Peyer's patch (tissue), 4 donors: Measurements from ENCODE around the gene ATP12A. TPM values are rescaled to one million over a fixed set of nuclear protein-coding genes. Genes with fewer than 3 reads are reported as not detected.

ENCODE experiments used
- DNase-seq, 3 donors: peaks; one replicate each; pipeline ENCODE4 v3.0.0-alpha.2; 2017 to 2019
- H3K27ac ChIP-seq, 4 donors: fragments of 200-600 bp; sonication (generic); one replicate each; pipeline ENCODE4 v1.5.1; 2016 to 2019
- H3K27me3 ChIP-seq, 2 donors: fragments of 200-600 bp; sonication (generic); one replicate each; pipeline ENCODE4 v1.5.1; 2019
- H3K36me3 ChIP-seq, 3 donors: fragments of 200-600 bp; sonication (generic); one replicate each; pipeline ENCODE4 v1.5.1; 2016 to 2019
- H3K4me1 ChIP-seq, 4 donors: fragments of 200-600 bp; sonication (generic); one replicate each; pipeline ENCODE4 v1.5.1; 2016 to 2019
- H3K4me3 ChIP-seq, 4 donors: fragments of 200-600 bp; sonication (generic); 1 replicate in 3 of 4; 2 replicates in 1 of 4; pipeline ENCODE4 v1.5.1; 2016 to 2019; ENCODE audit warnings: mild to moderate bottlenecking in 1 of 4
- H3K9me3 ChIP-seq, 4 donors: fragments of 200-600 bp; sonication (generic); one replicate each; pipeline ENCODE4 v1.5.1; 2016 to 2019; ENCODE audit warnings: mild to moderate bottlenecking in 1 of 4
- CTCF ChIP-seq, 6 experiments: fragments of 450-650 bp in 4 of 6; fragments of 200-600 bp in 2 of 6; sonication (generic) in 1 of 6; IDR thresholded peaks; one replicate each; pipeline ENCODE4 v1.5.1; 2017 to 2019; ENCODE audit warnings: antibody characterized with exemption in 6 of 6, mild to moderate bottlenecking in 3 of 6, moderate library complexity in 1 of 6
- POLR2A ChIP-seq, 2 donors: fragments of 450-650 bp; IDR thresholded peaks; one replicate each; pipeline ENCODE4 v1.5.1; 2017; ENCODE audit warnings: antibody characterized with exemption in 2 of 2, mild to moderate bottlenecking in 2 of 2, moderate library complexity in 2 of 2
- total RNA-seq, 4 donors: library from RNA; depleted of rRNA; stranded (reverse); fragments of >200 nt; gene quantifications; one replicate each; pipeline ENCODE4 v1.1.0, GENCODE V29; 2016

Gene ATP12A
- total RNA-seq, 4 donors from 2014 or later, result not detected

GRCh38 chr13:24663089-24663395 is 17.2 kb upstream of the ATP12A start:
- no peak for DNase-seq
- peaks cover 0 to 16% (median 2%) of the 10 kb centered on the region in 4 donors for H3K4me1 ChIP-seq
- H3K9me3 ChIP-seq, result no peaks in the 10 kb centered on the region
- H3K27me3 ChIP-seq, result no peaks in the 10 kb centered on the region
- H3K27ac ChIP-seq, result peak overlapping the region in 2 of 4 donors; percentile 31 to 66
- no peak overlapping the region for H3K4me3 ChIP-seq
- TF ChIP-seq CTCF (IDR thresholded peaks at IDR 0.05) (no peak), POLR2A (IDR thresholded peaks at IDR 0.05) (no peak)
- no peaks in the 10 kb centered on the region for H3K36me3 ChIP-seq

- H3K4me3 ChIP-seq, result no peak overlapping the region
- H3K27ac ChIP-seq, result no peak overlapping the region
- H3K36me3 ChIP-seq, result no peaks in the 10 kb centered on the region
- no peaks in the 10 kb centered on the region for H3K9me3 ChIP-seq
- H3K27me3 ChIP-seq, result no peaks in the 10 kb centered on the region
- DNase-seq, result no peak
- TF ChIP-seq POLR2A (IDR thresholded peaks at IDR 0.05) (no peak), CTCF (IDR thresholded peaks at IDR 0.05) (no peak)
- H3K4me1 ChIP-seq, result peaks cover 0 to 16% (median 2%) of the 10 kb centered on the region in 4 donors
Observed at GRCh38 chr13:24663586-24663985, 16.6 kb upstream of the ATP12A start.

- peaks cover 0 to 9% (median under 1%) of the 10 kb centered on the region in 4 donors for H3K4me1 ChIP-seq
- no peaks in the 10 kb centered on the region for H3K9me3 ChIP-seq
- TF ChIP-seq CTCF (IDR thresholded peaks at IDR 0.05), result no peak
- no peak for TF ChIP-seq POLR2A (IDR thresholded peaks at IDR 0.05)
- H3K36me3 ChIP-seq, result no peaks in the 10 kb centered on the region
- no peak overlapping the region for H3K4me3 ChIP-seq
- no peak for DNase-seq
- H3K27ac ChIP-seq, result no peak overlapping the region
- no peaks in the 10 kb centered on the region for H3K27me3 ChIP-seq
Observed at GRCh38 chr13:24664726-24665409, 15.3 kb upstream of the ATP12A start.

GRCh38 chr13:24668511-24668910 is 11.7 kb upstream of the ATP12A start:
- H3K27me3 ChIP-seq, result no peaks in the 10 kb centered on the region
- no peaks in the 10 kb centered on the region for H3K9me3 ChIP-seq
- no peak overlapping the region for H3K4me3 ChIP-seq
- H3K4me1 ChIP-seq, result peaks cover 0 to 22% (median 0%) of the 10 kb centered on the region in 4 donors
- H3K36me3 ChIP-seq, result no peaks in the 10 kb centered on the region
- no peak for TF ChIP-seq POLR2A (IDR thresholded peaks at IDR 0.05)
- DNase-seq, result peak in 1 of 3 donors; percentile 9
- H3K27ac ChIP-seq, result no peak overlapping the region

- Histone ChIP-seq H3K27me3 (no peaks in the 10 kb centered on the region), H3K4me3 (no peak overlapping the region), H3K36me3 (no peaks in the 10 kb centered on the region), H3K4me1 (peaks cover 0 to 22% (median 0%) of the 10 kb centered on the region in 4 donors), H3K9me3 (no peaks in the 10 kb centered on the region), H3K27ac (peak overlapping the region in 1 of 4 donors; percentile 59)
- DNase-seq, result peak in 2 of 3 donors; percentile 76 to 80
- TF ChIP-seq CTCF (IDR thresholded peaks at IDR 0.05), result no peak
- no peak for TF ChIP-seq POLR2A (IDR thresholded peaks at IDR 0.05)
Observed at GRCh38 chr13:24668955-24669582, 11.1 kb upstream of the ATP12A start.

GRCh38 chr13:24670174-24670573 is 10.0 kb upstream of the ATP12A start:
- no peaks in the 10 kb centered on the region for H3K36me3 ChIP-seq
- H3K27ac ChIP-seq, result no peak overlapping the region
- H3K4me1 ChIP-seq, result peaks cover 0 to 22% (median 0%) of the 10 kb centered on the region in 4 donors
- no peaks in the 10 kb centered on the region for H3K27me3 ChIP-seq
- no peaks in the 10 kb centered on the region for H3K9me3 ChIP-seq
- no peak overlapping the region for H3K4me3 ChIP-seq
- TF ChIP-seq POLR2A (IDR thresholded peaks at IDR 0.05) (no peak), CTCF (IDR thresholded peaks at IDR 0.05) (no peak)
- peak in 1 of 3 donors; percentile 52 for DNase-seq
